DMS79 treated with DMSO at 0.1 percent for 48 hours (cell line): ENCODE data around the gene CTDSP2.
A peak's percentile ranks its signal among the peaks of the same experiment; 100 is the strongest.
"Not testable (repeated sequence)": the region's sequence is repeated elsewhere in the genome, so short reads cannot be mapped to it uniquely, and the experiment has no call there.

Experiments
- DNase-seq: peaks from one replicate; lab custom pipeline; 2025; lab: John Stamatoyannopoulos, UW

Gene CTDSP2, protein sequence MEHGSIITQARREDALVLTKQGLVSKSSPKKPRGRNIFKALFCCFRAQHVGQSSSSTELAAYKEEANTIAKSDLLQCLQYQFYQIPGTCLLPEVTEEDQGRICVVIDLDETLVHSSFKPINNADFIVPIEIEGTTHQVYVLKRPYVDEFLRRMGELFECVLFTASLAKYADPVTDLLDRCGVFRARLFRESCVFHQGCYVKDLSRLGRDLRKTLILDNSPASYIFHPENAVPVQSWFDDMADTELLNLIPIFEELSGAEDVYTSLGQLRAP

DNA sequence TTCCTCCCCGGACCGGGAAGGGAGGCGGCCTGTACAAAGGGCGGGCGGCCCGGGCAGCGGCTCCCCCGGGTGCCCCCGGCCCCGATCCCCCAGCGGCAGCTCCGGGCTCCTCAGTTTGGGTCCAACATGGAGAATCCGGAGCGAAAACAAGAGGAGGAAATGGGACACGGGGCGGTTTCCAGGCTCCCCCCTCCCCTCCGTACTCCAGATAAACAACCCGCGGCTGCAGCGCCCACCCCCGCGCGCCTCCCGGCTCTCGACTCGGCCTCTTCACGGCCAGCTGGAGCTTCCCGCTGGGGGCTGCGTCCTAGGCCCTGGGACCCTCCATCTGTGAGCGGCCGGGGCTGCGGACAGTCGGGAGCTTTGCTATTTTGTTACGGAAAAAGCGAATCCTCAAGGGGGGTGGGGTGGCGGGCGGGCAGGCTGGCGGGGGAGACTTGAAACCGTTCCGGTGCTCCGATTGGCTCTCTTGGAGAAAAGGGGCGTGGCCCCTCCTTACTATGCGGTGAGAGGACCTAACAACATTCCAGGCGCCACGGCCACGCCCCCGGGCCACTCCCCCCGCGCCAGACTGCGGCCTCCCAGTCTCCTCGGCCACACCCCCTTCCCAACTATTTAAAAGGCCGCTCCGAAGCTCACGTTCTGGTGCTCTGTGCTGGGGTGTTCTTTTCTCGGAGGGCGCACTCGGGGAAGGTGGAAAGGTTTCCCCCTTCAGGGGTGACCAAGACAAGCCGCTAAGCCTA lies at the start of gene CTDSP2:
CTDSP2 (minus strand) TSS at position 153 of the 743 bp plus-strand sequence. CDS start 294 bp downstream, outside the sequence.
- DNase-seq: peak; percentile 80

DNA sequence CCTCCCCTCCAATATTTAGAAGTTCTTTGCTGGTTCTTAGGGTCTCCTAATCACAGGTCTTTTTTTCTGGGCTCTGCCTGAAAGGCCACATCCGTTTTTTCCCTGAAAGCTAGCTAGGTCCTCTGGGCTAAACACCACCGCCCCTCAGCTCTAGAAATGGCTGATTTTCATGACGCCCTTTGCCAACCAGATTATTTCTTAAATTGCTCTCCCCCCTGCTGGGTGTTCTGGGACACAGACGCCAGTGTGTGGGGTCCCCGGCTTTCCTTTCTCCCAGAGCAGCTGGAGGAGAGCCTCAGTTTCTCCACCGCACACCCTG lies 49.5 kb upstream of the CTDSP2 start:
- no peak for DNase-seq

DNA sequence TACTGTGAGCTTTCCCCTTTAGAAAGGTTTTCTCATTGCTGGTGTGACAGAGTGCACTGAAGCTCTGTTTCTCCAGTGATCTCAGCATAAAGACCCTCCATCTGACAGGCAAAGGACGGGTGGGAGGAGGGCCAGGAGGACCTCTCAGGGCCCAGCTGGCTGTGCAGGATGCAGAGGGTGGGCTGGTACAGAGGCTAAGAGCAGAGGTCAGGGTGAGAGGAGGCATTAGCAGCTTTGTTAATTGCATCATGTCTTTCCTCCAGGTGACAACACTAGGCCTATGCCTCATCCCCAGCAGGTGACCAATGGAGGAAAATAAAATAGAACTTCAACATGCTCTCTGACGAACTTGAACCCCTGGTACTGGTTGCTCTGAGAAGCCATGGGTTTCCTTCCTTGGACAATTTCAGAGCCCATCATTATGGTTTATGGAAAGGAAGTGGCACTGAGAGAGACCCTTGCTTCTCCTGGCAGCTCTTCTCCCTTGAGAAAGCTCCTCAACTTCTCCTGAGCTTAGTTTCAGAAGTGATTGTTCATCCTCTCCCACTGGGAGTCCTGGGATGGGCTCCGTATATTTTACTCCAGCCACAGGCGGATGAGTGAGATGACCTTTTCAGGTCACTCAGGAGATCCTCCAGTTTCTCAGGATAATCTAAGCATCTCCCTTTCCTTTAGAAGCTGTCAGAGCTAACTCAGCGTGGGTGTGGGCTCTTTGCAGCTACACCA lies 49.0 kb upstream of the CTDSP2 start:
- no peak for DNase-seq

DNA sequence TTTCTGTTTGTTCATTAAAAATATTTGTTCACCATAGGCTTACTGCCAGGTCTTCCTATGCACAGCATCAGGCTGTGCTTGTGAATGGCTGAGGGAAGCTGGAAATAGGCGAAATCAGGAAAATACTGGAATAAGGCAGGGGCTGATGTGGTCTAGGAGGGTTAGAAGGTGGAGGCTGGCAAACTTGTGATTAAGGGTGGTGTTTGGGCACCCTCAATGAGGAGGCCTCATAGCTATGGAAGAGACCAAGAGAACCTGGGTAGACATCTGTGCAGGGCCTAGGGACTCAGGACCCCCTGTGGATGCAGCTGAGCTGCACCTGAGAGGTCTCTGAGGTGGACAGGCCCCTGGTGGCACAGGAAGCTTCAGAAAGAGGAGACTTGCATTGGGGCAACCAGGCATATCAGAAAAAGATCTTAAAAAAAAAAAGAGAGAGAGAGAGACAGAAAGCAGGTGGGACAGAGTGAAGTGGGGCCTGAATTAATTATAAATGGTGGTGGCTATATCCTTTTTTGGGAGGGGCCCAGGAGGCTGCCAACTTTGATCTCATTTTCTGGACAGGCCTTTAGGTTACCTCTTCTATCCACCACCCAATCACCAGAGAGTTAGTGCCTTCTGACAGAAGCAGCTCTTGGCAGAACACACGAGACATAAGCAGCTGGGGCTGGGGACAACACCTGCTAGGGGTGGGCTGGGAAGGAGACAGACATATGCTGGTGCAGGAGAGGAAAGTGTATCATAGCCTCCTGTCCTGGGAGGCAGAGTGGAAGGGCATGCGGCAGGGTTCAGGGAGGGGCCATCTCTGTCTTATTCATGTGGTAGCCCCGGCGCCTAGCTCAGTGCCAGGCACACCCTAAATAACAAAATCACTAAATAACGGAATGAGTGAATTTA lies 48.1 kb upstream of the CTDSP2 start:
- DNase-seq: peak; percentile 24

DNA sequence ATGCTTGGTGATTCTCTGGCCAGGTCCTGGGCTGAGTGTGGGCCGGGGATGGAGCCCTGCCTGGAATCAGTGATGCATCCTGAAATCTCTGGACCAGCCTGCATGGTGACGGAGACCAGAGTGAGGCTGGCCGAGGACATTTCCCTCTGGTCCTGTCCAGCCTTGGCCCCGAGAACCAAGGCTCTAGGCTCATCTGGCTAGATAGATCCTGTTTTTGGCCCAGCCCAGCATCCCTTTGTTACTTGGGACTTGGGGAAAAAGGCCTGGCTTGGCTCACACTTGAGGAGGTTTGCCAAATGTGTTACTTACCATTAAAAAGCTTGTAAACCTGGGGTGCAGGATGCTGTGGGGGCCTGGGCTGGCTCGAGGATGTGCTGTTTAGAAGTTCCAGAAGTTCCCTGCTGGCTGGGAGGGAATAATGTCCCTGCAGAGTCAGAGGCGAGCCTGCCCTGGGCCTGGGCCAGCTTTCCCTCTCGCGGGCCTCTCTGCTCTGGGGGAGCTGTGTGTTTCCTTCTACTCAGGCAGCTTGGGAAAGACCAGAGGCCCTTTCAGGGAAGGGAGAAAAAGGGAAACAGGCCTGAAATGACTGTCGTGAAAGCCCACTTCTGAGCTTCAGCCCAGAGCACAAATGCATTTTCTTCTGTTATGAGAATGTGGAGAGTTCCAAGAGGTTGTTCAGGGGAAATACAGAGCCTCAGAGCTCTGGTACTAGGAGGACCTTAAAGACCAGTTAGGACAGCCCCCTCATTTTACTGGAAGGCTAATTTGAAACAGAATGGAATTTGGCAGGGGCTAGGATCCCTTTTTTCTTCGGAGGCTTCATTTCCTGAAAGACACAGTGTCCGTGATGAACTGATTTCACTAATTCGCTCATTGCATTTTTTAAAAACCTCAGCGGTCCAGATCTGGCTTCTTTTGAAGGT lies 47.2 kb upstream of the CTDSP2 start:
- DNase-seq: peak; percentile 10

DNA sequence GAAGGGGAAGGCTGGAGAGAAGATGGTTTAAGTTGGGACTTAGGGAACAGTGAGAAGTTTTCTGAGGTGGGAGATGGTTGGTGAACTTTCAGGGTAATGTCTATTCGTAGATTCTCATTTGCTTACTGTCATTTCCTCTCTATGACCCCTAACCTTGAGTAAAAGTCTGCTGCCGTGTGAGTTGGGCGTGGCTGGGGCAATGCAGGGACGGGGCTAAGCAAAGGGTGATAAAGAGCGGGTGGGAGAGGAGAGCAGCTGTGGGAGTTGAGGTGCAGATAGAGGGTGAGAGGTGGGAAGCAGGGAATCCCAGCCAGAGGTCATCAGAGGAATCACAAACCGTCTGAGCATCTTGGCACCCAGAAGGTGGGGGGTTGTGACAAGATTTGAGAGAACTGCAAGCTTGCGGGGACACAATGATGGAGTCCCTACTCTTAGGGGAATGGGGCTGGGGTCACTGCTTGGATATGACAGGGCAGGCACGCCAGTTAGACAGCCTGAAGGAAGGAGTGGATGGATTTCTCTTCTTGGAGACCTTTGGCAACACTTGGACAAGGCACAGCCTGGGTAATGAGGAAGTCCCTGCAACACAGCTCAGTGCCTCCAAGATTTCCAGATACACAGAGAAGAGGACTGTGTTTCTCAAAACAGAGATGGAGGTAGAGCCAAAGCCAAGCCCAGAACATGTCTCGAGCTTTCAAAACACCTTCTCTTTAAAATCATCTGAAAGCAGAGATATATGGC lies 45.9 kb upstream of the CTDSP2 start:
- no peak for DNase-seq

DNA sequence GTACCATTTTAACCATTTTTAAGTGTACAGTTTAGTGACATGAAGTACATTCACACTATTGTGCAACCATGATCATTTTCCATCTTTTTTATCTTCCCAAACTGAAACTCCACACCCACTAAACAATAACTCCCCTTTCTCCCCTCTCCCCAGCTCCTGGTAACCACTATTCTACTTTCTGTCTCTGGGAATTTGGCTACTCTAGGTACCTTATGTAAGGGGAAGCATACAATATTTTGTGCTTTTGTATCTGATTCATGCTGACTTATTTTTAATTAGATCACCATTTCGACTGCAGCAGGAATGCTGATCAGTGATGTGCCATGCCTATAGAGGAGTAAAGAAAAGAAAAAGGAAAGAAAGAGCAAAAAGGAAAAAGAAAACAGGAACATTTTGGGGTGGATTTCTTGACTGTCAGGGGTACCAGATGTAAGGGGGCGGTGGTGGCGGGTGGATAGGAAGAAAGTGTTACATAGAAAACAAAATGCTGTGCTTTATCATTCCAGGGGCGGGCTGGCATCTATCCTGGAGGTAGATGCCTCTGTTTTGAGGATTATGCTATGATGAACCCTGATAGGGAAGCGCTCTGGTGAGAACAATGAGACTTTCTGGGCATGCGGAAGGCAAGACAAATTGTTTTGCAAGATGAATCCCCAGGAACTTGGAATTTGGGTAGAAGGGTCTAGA lies 45.2 kb upstream of the CTDSP2 start:
- DNase-seq: no peak

DNA sequence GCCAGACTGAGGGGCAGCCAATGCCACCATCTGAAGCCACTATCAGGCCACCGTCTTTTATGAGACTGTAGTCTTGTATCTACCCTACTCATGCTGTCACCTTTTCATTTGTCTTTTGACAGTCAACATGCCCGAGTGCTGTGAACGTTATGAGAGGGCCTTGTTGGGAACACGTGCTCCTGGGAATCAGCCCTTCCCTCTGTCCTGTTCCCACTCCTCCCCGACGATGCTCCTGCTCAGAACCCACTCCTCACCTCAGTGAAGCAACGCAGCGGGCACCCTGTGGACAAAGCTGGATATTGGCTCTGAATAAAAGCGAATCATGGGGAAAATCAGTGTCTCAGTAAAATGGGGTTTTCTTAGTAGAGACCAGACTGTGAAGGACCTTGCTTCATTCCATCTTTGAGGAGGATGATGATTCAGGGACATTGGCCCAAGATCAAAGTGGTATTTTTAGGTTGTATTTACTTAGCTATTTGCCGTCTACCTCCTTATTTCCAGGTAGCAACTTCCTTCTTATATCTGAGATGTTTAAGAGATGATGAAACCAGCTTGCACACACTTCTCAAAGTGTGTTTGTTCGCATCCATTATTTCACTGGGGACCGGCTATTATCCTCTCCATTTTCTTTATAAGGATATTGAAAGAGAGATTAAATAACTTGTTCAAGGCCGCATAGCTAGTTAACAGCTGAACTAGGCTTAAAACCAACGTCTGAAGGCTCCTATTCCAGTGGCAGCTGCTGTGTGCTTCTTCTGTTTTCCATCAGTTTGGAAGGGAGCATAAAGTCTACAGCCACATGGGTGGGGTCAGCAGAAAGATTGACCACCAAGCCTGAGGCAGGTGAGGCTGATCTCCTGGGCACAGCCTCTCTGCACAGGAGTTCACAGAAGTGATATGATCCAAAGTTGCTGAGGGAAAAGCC lies 43.9 kb upstream of the CTDSP2 start:
- DNase-seq: peak; percentile 33

DNA sequence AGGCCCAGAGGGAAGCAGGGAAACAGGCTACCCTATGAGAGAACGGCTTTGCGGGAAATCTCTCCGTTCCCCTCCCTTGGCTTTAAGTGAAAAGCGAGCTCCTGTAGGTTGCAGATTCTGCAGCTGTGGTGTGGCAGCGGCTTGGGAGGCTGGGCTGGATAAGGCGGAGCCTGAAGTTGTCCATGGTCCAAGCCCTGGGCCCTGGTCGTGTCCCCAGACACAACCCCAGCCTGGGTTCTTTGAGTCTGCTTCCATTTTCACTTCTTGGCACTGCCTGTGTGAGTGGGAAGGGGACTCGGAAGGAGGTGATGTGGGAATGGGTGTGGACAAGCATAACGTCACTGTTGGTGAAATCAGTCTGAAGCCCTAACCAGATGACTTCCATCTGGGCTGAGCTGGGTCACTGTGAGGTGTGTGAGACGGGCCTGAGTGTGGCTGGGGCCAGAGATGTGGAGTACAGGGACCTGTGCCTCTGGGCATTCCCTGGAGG lies 43.0 kb upstream of the CTDSP2 start:
- no peak for DNase-seq

DNA sequence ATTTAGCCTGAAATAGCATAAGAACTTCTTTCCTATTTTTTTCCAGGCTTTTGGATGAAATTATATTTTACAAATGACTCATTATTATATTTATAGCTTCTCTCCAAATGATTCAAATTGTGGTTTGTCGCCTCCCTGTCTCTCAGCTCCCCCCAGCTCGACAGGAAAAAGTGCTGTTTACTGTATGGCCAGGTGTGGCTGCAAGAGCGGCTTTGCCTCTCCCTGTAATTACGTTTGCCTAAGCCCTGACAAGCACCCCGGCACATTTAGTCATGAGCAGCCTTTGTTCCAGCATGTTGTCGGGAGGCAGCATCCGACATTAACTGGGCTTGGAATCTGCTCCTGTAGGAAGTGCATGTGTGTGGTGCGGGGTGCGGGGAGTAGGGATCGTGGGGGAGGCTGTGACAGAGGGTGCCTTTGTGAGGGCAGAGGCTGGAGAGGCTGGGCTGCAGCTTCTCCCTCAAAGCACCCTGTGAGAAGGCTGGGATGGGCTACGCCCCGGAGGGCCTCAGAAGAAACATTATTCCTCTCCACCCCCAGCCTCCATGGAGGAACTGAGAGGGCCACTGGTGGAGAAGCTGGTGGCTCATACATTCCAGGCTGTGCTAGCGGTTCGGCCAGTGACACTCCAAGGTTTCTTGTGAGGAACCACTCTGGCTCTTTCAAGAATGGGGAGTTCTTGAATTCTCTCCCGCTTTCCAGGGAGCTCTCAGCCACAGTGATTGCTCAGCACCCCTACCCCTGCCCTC lies 42.1 kb upstream of the CTDSP2 start:
- peak; percentile 40 for DNase-seq

DNA sequence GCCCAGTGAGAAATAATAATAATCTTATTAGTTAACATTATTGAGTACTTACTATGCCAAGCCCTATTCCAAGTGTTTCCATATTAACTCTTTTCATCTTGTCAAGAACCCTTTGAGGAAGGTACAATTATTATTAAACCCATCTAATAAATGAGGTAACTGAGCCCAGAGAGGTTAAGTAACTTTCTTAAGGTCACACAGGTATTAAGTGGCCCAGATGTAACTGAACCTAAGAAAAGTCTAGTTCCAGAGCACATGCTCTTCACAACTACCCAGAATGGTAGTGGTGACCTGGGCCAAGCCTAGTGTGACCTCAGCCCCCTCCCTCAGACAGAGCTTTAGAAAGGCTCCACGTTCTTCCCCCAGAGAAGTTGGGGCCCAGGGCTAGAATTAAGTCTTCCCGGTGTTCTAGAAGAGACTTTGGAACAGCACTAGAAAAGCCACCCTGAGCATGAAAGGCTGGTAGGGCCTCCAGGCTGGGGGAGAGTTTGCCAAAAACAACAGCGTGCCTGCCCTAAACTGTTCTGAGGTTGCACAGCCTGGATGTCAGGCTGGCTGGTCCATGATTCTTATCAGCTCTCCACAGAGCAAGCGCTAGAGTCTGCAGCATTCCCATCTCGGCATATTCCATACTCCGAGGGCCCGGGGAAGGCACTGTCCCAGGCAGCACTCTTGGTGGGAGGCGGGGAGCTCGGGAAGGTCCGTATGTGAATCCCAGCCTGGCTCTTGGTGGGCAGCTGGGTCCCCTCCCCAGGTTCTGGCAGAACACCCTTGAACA lies 41.3 kb upstream of the CTDSP2 start:
- no peak for DNase-seq

DNA sequence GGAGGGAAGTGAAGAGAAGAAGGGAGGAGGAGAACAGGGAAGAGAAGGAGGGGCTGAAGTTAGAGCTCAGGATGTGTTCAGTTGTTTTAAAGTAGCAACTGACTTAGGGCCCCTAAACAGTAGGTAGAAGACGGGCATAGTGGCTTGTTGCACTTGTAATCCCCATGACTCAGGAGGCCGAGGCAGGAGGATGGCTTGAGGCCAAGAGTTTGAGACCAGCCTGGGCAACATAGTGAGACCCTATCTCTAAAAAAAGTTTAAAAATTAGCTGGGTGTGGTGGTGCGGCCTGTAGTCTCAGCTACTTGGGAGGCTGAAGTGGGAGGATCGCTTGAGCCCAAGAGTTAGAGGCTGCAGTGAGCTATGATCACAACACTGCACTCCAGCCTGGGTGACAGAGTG lies 40.4 kb upstream of the CTDSP2 start:
- DNase-seq: not testable (repeated sequence)

DNA sequence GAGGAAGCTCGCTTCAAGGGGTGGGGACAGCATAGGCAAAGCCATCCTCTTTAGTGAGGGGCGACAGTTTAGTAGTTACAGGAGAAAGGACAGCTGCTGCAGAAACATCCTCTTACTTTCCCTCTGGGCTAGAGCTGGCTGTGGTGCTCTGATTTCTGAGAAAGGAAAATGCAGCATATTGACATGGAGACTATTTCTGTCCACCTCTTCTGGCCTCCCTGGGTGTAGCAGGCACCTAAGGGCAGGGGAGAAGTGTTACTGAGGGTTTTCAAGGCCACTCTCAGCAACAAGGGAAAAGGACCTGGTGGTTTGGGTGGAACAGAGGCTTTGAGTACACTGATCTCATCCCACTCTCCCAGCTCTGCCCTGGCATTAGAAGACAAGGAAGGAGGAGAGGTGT lies 40.0 kb upstream of the CTDSP2 start:
- DNase-seq: no peak

DNA sequence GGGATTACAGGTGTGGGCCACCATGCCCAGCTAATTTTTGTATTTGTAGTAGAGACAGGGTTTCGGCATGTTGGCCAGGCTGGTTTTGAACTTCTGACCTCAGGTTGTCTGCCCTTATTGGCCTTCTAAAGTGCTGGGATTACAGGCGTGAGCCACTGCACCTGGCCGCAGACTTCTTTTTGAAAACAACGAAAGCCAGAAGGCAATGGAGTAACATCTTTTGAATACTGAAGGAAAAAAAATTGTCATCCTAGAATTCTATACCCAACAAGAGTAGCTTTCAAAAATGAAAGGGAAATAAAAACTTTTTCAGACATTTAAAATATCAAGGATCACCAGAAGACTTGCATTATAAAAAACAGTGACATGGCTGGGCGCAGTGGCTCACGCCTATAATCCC lies 38.7 kb upstream of the CTDSP2 start:
- no peak for DNase-seq

DNA sequence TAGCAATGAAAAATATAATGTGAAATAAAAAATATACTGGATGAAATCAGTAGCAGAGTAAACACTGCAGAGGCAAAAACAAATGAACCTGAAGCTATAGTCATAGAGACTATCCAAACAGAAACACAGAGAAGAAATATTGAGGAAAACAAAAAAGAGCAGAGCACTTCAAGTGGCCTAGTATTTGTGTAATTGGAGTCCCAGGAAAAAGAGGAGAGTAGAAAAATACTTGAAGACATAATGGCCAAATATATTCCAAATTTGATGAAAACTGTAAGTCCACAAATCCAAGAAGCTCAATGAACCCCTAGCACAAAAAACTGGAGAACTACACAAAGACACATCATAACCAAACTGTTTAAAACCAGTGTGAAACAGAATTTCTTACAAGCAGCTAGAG lies 37.2 kb upstream of the CTDSP2 start:
- no peak for DNase-seq

DNA sequence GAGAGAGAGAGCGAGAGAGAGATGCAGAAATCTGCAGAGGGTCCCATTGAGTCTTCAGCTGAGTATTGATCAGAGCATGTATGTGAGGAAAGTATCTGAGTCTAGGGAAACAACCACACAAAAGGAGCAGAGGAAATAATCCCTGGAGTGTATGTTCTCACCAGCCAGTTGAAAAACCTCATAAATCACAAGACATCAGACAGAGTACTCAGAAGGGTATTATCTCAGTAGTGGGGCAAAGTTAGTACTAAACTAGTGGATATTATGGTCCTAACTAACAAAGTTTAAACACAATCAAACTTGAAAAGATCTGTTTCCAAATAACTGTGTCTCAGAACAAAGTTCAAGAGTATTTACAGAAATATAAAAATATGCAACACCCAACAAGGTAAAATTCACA lies 36.5 kb upstream of the CTDSP2 start:
- DNase-seq: no peak

DNA sequence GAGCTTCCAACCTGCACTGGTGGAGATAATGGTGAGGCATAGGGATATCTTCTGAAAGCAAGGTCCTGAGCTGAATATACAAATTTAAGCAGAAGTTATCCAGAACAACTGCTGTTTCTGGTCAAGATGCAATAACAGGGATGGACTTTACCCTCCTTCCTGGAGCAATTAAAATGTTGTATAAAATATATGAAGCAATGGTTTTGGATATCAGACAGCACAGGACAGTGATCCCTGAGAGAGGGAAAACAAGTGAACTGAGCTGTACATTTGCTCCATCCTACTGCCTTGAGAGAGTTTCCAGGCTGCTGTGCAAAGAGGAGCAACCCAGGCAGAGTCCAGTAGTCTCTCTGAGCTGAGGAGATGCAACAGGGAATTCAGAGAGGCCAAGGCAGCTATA lies 36.0 kb upstream of the CTDSP2 start:
- no peak for DNase-seq
